ENCODE results near the gene TTC33.

- TF ChIP-seq CTCF (IDR thresholded peaks at IDR 0.05; ENCODE audit: insufficient read depth, low read length, poor library complexity, severe bottlenecking) (no peak), EZH2phosphoT487 (conservative IDR thresholded peaks at IDR 0.05; ENCODE audit: low read length) (no peak)
Observed at GRCh38 chr5:40797273-40798011, 41.7 kb upstream of the TTC33 start.

Measured in SU-DHL-6 (cell line).